HPDE6-E6E7 (cell line): Measurements from ENCODE around the gene NKD2.
"Not testable (repeated sequence)": the region's sequence is repeated elsewhere in the genome, so short reads cannot be mapped to it uniquely, and the experiment has no call there.

Experiments
- DNase-seq: peaks from one replicate; pipeline ENCODE4 v3.0.0; 2011; ENCODE audit warnings: missing footprints; ENCODE audit errors: extremely low spot score

NKD2 gene

GRCh38 chr5:1057485-1058082 lies 49.0 kb downstream of the NKD2 start:
- DNase-seq, result no peak

GRCh38 chr5:1058083-1058945 lies 49.7 kb downstream of the NKD2 start:
- no peak for DNase-seq

DNA sequence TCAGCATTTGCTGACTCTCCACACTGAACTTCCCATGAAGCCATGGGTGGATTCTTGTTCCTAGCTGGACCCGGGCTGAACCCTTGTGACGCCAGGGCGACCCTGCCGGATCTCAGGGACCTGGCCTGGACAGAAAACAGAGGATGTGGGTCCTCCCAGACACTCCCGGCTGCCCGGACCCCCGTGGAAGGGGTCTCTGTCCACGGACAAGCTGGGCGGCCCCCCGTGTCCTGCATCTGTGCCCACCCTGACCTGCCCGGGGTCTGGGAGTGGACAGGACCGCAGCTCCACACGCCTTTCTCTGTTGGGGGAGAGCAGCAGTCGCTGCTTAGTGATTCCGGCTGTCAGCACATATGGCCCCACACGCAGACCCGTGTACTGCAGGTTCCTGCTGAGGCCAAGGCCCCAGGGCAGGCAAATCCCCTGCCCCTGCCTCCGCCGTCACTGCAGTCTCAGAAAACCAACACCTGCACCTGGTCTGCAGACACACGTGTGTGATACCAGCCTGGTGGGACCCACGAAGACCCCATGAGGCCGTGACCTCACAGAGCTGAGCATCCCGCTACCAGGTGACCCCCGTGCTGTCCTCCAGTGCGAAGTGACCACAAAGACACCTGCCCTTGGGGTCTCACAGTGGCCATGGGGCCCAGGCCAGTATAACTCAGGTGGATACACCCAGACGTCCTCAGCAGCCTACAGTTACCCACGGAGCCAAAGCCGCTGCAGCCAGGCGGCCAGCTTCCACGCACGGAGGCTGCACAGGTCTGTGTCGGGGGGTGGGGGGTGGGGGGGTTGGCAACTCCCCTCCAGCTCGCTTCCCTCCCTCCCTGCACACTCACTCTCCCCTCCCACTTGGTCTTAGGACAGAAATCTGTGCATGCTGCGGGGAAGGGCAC lies 50.6 kb downstream of the NKD2 start:
- no peak for DNase-seq

GRCh38 chr5:1059884-1060263 lies 51.3 kb downstream of the NKD2 start:
- DNase-seq, result no peak

DNA sequence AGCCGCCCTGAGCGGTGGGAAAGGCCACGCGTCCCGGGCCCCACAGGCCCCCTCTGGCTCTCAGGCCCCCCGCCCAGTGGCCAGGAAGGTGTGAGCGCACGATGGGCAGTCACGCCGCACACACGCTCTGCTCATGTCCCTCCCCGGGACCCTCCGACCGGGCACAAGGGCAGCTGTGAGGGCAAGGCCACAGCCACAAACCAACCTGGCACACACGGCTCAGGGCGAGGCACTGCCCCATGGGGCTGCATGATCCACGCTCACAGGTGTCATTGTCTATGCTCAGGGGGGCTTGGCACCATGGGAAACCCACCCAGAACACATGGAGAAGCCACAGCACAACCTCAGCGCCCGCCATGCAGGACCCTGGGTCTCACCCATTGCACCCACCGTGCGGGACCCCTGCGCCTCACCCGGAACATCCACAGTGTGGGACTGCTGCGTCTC lies 52.0 kb downstream of the NKD2 start:
- DNase-seq, result no peak

GRCh38 chr5:1061292-1061691 lies 52.7 kb downstream of the NKD2 start:
- not testable (repeated sequence) for DNase-seq

DNA sequence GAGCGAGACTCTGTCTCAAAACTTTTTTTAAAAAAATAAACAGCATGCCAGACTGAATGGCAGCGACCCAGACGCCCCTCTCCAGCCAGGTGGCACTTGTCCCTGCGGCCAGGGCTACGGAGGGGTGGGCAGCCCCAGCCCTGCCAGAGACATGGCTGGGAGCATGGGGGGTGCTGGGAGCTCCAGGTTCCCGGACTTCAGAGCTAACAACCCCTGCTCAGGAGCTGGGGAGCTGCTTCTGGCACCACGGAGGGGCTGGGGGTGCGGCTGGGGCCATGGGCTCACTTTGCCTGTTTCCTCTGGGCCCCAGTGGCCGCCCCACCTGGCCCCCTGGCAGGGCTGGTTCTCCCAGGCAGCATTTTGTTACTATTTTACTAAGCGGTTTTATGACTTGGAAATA lies 53.3 kb downstream of the NKD2 start:
- no peak for DNase-seq

DNA sequence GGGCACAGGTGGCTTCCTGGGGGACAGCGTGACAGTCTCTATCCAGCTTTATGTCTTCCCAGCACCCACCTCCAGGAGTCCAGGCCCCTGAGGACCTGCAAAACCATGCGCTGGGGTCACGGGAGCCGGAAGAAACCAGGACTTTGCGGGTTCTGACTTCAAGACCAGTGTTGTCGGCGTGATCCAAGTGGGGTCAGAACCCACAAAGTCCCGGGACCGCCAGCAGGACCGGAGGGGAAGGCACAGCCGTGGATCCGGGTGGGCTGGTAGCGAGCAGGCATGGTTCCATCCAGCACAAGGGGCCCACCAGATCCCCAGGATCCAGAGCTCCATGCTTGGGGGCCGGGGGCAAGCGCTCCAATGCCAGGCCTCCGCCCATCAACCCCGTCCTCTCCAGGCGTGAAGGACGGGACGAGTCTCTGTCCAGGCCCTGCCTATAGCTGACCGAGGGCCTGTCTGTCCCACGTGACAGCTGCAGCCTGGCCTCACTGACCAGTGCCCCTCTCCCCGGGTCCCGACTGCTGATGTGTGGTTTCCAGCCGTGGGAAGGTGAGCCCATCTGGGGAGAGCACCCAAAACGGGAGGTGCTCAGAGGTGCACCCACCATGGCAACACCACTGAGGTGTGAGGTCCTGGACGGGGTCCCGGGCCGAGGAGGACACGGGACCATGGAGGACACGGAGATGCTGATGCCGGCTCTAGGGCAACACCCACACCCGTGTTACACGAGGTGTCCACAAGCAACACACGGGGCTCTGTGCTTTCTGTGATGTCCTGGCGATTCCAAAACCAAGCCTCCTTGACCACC lies 54.4 kb downstream of the NKD2 start:
- no peak for DNase-seq

DNA sequence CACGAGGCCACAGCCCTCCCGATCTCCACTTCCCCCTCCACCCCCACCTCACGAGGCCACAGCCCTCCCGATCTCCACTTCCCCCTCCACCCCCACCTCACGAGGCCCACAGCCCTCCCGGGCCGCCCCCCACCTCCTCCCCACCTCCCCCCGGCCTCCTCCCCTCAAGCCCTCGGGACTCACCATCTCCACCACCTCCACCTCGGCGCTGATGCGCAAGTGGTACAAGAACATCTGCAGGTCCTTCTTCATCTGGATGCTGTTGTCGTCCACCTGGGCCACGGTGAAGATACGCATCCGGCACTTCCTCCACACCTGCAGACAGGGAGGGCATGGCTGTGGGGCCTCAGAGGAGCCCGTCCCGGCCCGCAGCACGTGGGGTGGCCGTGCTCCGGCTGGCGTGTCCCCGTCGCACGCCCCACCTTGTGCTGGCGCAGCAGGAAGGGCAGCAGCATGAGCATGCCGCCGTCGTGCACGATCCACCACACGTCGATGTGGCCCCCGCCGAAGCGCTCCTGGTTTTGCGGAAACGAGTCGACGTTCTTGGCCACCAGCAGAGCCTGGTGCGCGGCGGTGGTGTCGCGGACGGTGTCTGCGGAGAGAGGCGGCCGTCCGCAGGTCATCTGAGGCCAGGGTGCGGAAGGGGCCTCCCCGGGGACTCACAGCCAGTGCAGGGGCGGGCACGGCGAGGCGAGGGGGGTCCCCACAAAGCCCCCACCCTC lies 55.2 kb downstream of the NKD2 start:
- DNase-seq, result no peak

GRCh38 chr5:1064383-1065142 lies 56.0 kb downstream of the NKD2 start:
- no peak for DNase-seq

DNA sequence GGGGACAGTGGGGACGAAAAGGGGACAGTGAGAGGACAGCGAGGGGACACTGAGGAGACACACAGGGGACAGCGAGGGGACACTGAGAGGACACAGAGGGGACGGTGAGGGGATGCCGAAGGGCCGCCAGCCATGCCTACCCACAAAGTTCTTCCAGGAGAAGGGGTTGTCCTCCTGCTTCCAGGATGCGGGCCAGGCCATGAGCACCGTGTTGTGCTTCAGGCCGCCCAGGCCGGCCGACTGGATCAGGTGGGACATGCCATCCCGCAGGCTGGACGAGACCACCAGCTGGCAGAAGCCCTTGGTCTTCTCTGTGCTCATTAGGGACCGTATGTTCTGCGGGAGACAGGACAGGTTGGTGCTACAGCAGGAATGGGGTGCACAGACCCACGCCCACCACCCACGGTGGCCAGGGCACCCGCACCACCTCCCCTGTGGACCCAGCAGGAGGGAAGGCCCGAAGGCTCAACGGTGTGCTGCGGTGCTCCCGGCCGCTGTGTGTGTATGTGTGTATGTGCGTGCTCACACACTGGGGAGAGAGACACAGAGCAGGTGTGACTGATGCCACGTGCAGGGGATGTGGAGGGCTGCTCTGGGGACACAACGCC lies 56.6 kb downstream of the NKD2 start:
- no peak for DNase-seq

DNA sequence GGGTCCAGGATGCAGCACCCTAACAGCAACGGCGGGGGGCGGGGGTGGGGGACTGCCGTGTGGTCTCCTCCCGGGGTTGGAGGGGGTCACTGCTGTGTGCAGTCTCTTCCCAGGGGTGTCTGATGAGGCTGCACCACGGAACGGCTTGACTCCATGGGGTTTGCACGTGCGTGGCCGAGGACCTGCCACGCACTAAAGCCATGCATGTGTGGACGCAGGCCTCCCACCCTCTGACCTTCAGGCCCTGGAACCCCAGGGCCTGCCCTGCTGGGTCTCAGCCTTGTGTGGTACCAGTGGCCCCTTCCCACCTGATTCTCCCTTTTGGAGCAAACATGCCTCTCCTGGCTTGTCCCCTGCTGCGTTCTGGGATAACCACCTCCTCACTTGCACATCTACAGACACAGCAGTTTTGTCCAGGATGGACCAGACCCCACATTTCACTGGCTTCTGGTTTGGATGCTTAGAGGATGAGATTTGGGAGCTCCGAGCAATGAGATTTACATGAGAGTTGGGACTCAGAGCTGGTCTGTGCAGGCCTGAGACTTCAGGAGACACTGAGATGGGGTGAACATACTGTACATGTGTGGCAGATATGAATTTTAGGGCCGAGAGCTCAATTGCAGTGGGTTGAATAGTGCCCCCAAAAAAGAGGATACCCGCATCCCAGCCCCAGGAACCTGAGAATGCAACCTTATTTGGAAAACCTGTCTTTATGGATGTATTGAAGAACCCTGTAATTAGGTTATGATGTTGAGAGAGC lies 57.5 kb downstream of the NKD2 start:
- no peak for DNase-seq

GRCh38 chr5:1066676-1067075 lies 58.1 kb downstream of the NKD2 start:
- no peak for DNase-seq

DNA sequence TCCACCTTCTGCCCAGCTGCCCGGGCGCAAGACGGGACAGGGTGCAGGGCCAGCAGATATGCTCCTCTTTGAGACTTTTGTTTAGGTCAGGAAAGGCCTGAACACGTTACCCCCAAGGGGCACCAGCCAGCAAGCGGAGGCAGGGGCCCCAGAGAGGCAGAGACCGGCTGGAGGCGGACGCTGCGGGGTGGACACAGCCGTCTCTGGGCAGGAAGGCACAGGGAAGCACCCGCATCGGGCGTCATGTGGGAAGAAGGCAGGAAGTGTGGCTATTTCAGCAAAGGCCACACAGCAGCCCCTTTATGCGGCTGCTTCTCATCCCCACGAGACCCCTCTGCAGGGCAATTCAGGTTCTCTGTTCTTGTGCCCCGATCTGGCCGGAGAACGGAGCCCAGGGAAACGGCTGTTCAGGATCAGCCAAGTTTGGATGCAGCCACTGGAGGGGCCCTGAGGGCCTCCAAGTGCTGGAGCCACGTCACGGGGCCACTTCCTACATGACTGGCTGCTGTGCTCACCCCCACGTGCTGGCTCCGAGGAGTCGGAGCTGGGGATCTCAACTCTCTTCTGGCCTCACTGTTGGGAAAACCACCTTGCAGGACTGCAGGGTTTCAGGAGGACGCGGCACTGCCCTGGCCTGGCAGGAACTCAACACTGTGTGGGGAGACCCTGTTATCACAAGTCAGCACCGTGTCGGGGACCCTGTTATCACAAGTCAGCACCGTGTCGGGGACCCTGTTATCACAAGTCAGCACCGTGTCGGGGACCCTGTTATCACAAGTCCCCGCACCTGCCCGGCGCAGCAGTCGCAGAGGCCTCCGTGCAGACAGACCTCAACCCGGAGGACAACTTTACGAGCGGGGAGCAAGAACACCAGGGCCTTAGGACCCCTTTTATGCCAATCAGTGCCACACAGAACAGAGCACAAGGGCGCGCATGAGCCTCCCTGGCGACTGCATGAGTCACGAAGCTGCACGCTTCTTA lies 58.8 kb downstream of the NKD2 start:
- DNase-seq, result no peak

- DNase-seq, result no peak
Measured at GRCh38 chr5:1068204-1068894, 59.7 kb downstream of the NKD2 start.

DNA sequence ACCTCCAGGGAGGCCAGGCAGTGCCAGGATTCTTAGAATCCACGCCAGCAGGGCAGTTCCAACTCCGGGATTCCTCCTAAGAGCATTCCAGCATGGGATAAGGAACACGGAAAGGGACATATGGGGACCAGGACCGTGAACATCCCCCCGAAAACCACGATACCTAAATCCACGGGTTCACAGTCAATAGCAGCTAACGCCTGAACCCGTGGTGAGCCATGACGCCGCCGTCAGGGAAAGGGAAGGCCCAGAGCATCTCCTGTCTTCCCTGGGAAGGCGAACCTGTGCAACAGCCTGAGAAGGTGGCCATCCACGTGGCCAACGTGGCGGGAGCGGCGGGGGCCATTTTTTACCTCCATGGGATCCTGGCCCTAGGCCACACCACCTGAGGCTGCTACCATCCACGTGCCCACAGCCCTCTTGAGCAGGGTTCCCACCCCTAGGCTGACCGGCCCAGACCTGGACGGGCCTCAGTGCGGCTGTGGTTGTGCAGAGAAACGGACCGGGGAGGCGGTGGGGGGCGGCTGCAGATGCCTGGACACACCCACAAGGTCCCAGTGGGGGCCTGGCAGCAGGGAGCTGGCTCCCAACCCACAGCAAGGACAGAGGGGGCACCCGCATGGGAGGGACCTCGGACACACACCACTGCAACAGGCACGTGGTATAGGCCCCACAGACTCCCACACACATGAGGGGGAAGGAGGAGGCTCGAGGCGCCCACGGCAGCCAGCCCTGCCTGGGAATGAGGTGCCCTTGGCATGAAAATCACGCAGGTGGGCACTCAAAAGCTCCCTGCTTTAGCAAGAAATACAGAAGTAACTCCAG lies 60.5 kb downstream of the NKD2 start:
- no peak for DNase-seq
